ENCODE data around the gene LINC00237. TPM values are rescaled to one million over a fixed set of nuclear protein-coding genes. Genes with fewer than 3 reads are reported as not detected.

The LINC00237 gene
- total and polyA plus RNA-seq, 2 of the 8 experiments (the other 6 are each of a cell fraction or from before 2014, with no cell fraction given): 0.28 to 1.4 TPM

- ChIA-PET POLR2A (ENCODE audit: partially characterized antibody) (interaction anchor here (1.5 kb wide), 1 partner anchor 42 kb away, joined by 3 read pairs; no protein-coding TSS in a partner anchor), CTCF (ENCODE audit: partially characterized antibody) (interaction anchor here (0.6 to 1.3 kb wide), 3 partner anchors 17 to 690 kb away, joined by 3 to 4 read pairs (median 3); no protein-coding TSS in a partner anchor)
- H3K27ac ChIP-seq (ENCODE audit: low read depth, low read length): no peak overlapping the region
- TF ChIP-seq NANOG (IDR thresholded peaks at IDR 0.05; ENCODE audit: insufficient read depth, low read depth, low read length, poor library complexity, severe bottlenecking) (no peak), CTBP2 (IDR thresholded peaks at IDR 0.05; ENCODE audit: borderline replicate concordance, insufficient read depth, insufficient read length, low read length) (no peak), CHD1 (IDR thresholded peaks at IDR 0.05; ENCODE audit: low read depth, low read length) (no peak), EP300 (IDR thresholded peaks at IDR 0.05; ENCODE audit: borderline replicate concordance in 1 of 2, low read depth in 2 of 2, low read length in 2 of 2) (no peak), TAF1 (IDR thresholded peaks at IDR 0.05; ENCODE audit: low read depth, low read length) (no peak), ATF3 (IDR thresholded peaks at IDR 0.05; ENCODE audit: insufficient read depth, low read depth, low read length) (no peak), YY1 (IDR thresholded peaks at IDR 0.05; ENCODE audit: low read depth, low read length) (no peak), BACH1 (IDR thresholded peaks at IDR 0.05; ENCODE audit: low read length) (no peak), MAX (IDR thresholded peaks at IDR 0.05) (no peak), POLR2AphosphoS5 (IDR thresholded peaks at IDR 0.05; ENCODE audit: low read depth, low read length) (no peak), CBX5 (IDR thresholded peaks at IDR 0.05; ENCODE audit: low read depth, low read length) (no peak), POLR2A (IDR thresholded peaks at IDR 0.05; ENCODE audit: control extremely low read depth in 1 of 2, low read depth in 2 of 2, low read length in 2 of 2) (no peak), SIRT6 (IDR thresholded peaks at IDR 0.05; ENCODE audit: low read length) (no peak), HDAC6 (IDR thresholded peaks at IDR 0.05; ENCODE audit: low read depth, low read length) (no peak)
Measured at GRCh38 chr20:21147593-21147992, 41.4 kb upstream of the LINC00237 start.

More at GRCh38 chr20:21147593-21147992, 41.4 kb upstream of the LINC00237 start:
- Histone ChIP-seq H3K79me1 (ENCODE audit: low read depth, low read length) (no peaks in the 10 kb centered on the region), H3K9me3 (ENCODE audit: insufficient read depth in 2 of 2, low read depth in 1 of 2, low read length in 1 of 2) (no peaks in the 10 kb centered on the region), H2BK12ac (ENCODE audit: low read depth, low read length) (no peak overlapping the region), H3K36me3 (ENCODE audit: control insufficient read depth in 2 of 4, insufficient read depth in 4 of 4, low read length in 3 of 4) (no peaks in the 10 kb centered on the region; a peak in 1 of 8 replicates), H3K4me2 (ENCODE audit: insufficient read depth in 1 of 2, low read depth in 2 of 2, low read length in 2 of 2) (no peak overlapping the region), H4K20me1 (replicated peaks in 1 of 2; ENCODE audit: control insufficient read depth in 1 of 2, insufficient read depth in 2 of 2, low read length in 2 of 2) (no peaks in the 10 kb centered on the region), H2BK15ac (ENCODE audit: low read length) (no peak overlapping the region), H2BK20ac (ENCODE audit: low read length) (no peak overlapping the region), H2AFZ (ENCODE audit: low read length) (no peak overlapping the region), H3K14ac (ENCODE audit: insufficient read length) (no peak overlapping the region), H4K91ac (replicated peaks; ENCODE audit: insufficient read length, low read length) (no peak overlapping the region), H2AK5ac (ENCODE audit: low read depth, low read length) (no peak overlapping the region), H4K8ac (ENCODE audit: extremely low read depth, insufficient read depth, low read length) (no peak overlapping the region), H3K18ac (ENCODE audit: extremely low read depth, low read length) (no peak overlapping the region), H2BK5ac (ENCODE audit: low read depth, low read length) (no peak overlapping the region), H3K23ac (ENCODE audit: insufficient read length) (no peak overlapping the region), H3K9ac (replicated peaks in 1 of 4; ENCODE audit: extremely low read depth in 1 of 4, low read depth in 3 of 4, low read length in 3 of 4) (no peak overlapping the region), H3K27me3 (replicated peaks in 1 of 4; ENCODE audit: control insufficient read depth in 3 of 4, extremely low read depth in 1 of 4, insufficient read depth in 3 of 4, low read length in 3 of 4) (no peaks in the 10 kb centered on the region), H3K23me2 (ENCODE audit: low read depth, low read length) (no peaks in the 10 kb centered on the region; the same call in 1 of the 2 replicates), H3K4ac (replicated peaks; ENCODE audit: insufficient read length, low read depth, low read length) (no peak overlapping the region), H3K4me1 (replicated peaks in 1 of 4; ENCODE audit: control insufficient read depth in 3 of 4, insufficient read depth in 4 of 4, low read length in 3 of 4) (no peaks in the 10 kb centered on the region), H4K5ac (ENCODE audit: insufficient read length, low read depth, low read length) (no peak overlapping the region), H2BK120ac (replicated peaks; ENCODE audit: low read depth, low read length) (no peak overlapping the region), H3K56ac (replicated peaks; ENCODE audit: insufficient read length, low read depth, low read length) (no peak overlapping the region), H3K4me3 (ENCODE audit: extremely low read depth in 1 of 4, insufficient read depth in 2 of 4, low read depth in 3 of 4, low read length in 4 of 4) (no peak overlapping the region), H3K79me2 (ENCODE audit: control insufficient read depth in 1 of 2, insufficient read depth in 2 of 2, low read length in 2 of 2) (no peaks in the 10 kb centered on the region)
- DNase-seq (ENCODE audit: low read depth in 1 of 2, low spot score in 2 of 2) (no peak), FAIRE-seq (no peak)
- 93% methylated on average over 1 of the region's 1 CpG; no CpG with 5 or more reads in 1 of the 2 experiments for WGBS, 2 experiments (ENCODE audit: extremely low coverage in 1 of 2, insufficient coverage in 1 of 2, insufficient read length in 1 of 2, insufficient replicate concordance in 2 of 2, low coverage in 1 of 2, low lambda C conversion rate in 2 of 2, missing lambda C conversion rate in 1 of 2)
